Panc1 (cell line): Measurements from ENCODE around the gene FMN2.

ENCODE experiments used
- POLR2AphosphoS5 ChIP-seq: IDR thresholded peaks from 2 replicates; pipeline ENCODE4 v1.6.1; 2012; ENCODE audit warnings: mild to moderate bottlenecking, low read depth, low read length, moderate library complexity
- TCF7L2 ChIP-seq: IDR thresholded peaks from 2 replicates; pipeline ENCODE4 v1.6.1; 2011; ENCODE audit warnings: mild to moderate bottlenecking, low read depth, low read length, inconsistent platforms
- TF ChIP-seq, protein P1 (sequence below): fragments of 450-650 bp; IDR thresholded peaks from 2 replicates; pipeline ENCODE4 v1.5.1; 2017; ENCODE audit warnings: mild to moderate bottlenecking

DNA sequence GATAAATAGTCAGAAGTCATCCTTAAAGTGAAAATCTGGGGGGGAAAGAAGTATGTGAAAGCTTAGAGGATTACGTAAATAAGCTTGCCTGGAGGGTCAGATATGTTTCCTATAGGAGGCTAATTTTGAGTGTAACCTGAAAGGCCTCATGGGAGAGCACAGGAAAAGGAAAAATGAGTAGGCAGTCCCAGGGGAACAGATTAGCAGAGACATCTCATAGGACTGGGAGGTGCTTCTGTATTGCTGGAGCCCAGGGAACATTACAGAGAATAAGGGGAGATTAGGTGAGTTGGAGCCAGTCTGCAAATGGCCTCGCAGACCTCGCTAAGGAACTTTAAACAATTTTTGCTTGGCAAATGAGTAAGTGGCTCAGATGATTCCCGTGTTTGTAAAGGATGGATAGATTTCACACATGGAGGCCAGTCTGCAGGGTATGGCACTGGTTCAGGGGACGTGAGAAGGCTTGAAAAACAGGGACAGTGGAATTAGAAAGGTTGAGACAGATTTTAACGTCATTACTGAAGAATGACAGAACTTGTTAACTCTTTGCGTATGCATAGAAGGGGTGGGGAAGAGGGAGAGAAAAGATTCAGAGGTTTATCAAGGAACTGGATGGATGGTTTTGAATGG, 371.2 kb downstream of the FMN2 start:
- TF ChIP-seq, protein P1, sequence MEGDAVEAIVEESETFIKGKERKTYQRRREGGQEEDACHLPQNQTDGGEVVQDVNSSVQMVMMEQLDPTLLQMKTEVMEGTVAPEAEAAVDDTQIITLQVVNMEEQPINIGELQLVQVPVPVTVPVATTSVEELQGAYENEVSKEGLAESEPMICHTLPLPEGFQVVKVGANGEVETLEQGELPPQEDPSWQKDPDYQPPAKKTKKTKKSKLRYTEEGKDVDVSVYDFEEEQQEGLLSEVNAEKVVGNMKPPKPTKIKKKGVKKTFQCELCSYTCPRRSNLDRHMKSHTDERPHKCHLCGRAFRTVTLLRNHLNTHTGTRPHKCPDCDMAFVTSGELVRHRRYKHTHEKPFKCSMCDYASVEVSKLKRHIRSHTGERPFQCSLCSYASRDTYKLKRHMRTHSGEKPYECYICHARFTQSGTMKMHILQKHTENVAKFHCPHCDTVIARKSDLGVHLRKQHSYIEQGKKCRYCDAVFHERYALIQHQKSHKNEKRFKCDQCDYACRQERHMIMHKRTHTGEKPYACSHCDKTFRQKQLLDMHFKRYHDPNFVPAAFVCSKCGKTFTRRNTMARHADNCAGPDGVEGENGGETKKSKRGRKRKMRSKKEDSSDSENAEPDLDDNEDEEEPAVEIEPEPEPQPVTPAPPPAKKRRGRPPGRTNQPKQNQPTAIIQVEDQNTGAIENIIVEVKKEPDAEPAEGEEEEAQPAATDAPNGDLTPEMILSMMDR: no peak
- no peak for TF ChIP-seq POLR2AphosphoS5
- no peak for TF ChIP-seq TCF7L2
